H9 (cell line): ENCODE measurements around the gene TUBB6. TPM values are rescaled to one million over a fixed set of nuclear protein-coding genes. Genes with fewer than 3 reads are reported as not detected.

ENCODE experiments used
- DNase-seq: peaks from one replicate; pipeline ENCODE4 v3.0.0-alpha.2; 2017
- H2AFZ ChIP-seq: one replicate; pipeline ENCODE4 v1.6.1; 2013; ENCODE audit warnings: mild to moderate bottlenecking, low read length, control low read depth, moderate library complexity
- H2AK5ac ChIP-seq: 2 replicates; pipeline ENCODE4 v1.6.1; 2013; ENCODE audit warnings: low read length, control low read depth, mixed read lengths; ENCODE audit not compliant: insufficient read length
- H2BK120ac ChIP-seq: one replicate; pipeline ENCODE4 v1.6.1; 2013; ENCODE audit warnings: low read depth, mild to moderate bottlenecking, low read length, control low read depth, inconsistent platforms; ENCODE audit not compliant: poor library complexity, severe bottlenecking
- H2BK12ac ChIP-seq: 2 replicates; pipeline ENCODE4 v1.6.1; 2013; ENCODE audit warnings: low read length, control low read depth, mixed read lengths, low read depth; ENCODE audit not compliant: insufficient read length
- H2BK15ac ChIP-seq: 2 replicates; pipeline ENCODE4 v1.6.1; 2013; ENCODE audit warnings: low read depth, low read length, control low read depth
- H2BK20ac ChIP-seq: one replicate; pipeline ENCODE4 v1.6.1; 2013; ENCODE audit warnings: low read depth, mild to moderate bottlenecking, low read length, control low read depth, inconsistent platforms; ENCODE audit not compliant: poor library complexity, severe bottlenecking
- H2BK5ac ChIP-seq: 2 replicates; pipeline ENCODE4 v1.6.1; 2013; ENCODE audit warnings: low read length, control low read depth, mixed read lengths; ENCODE audit not compliant: insufficient read length
- H3K14ac ChIP-seq: 2 replicates; pipeline ENCODE4 v1.6.1; 2013; ENCODE audit warnings: low read length, control low read depth; ENCODE audit not compliant: insufficient read depth
- H3K18ac ChIP-seq: 2 replicates; pipeline ENCODE4 v1.6.1; 2013; ENCODE audit warnings: low read depth, mild to moderate bottlenecking, mixed read lengths, low read length, control low read depth; ENCODE audit not compliant: insufficient read length
- H3K23ac ChIP-seq: 2 replicates; pipeline ENCODE4 v1.6.1; 2013; ENCODE audit warnings: low read length, control low read depth, mixed read lengths, low read depth; ENCODE audit not compliant: insufficient read length
- H3K23me2 ChIP-seq: 2 replicates; pipeline ENCODE4 v1.6.1; 2013; ENCODE audit warnings: low read depth, mild to moderate bottlenecking, mixed read lengths, low read length, control low read depth; ENCODE audit not compliant: insufficient read length, poor library complexity, severe bottlenecking
- H3K27ac ChIP-seq: 2 replicates; pipeline ENCODE4 v1.5.1; 2013; ENCODE audit warnings: low read length, control low read depth, mixed read lengths, low read depth; ENCODE audit not compliant: insufficient read length
- H3K27me3 ChIP-seq: 2 replicates; pipeline ENCODE4 v1.6.1; 2013; ENCODE audit warnings: low read length, control low read depth, inconsistent platforms; ENCODE audit not compliant: insufficient read depth
- H3K4ac ChIP-seq: 2 replicates; pipeline ENCODE4 v1.6.1; 2013; ENCODE audit warnings: low read depth, mild to moderate bottlenecking, control low read depth, inconsistent platforms, low read length, moderate library complexity
- H3K4me1 ChIP-seq: 2 replicates; pipeline ENCODE4 v1.6.1; 2013; ENCODE audit warnings: low read length, control low read depth, inconsistent platforms; ENCODE audit not compliant: insufficient read depth
- H3K4me2 ChIP-seq: 2 replicates; pipeline ENCODE4 v1.6.1; 2013; ENCODE audit warnings: low read length, control low read depth, mixed read lengths; ENCODE audit not compliant: insufficient read length, insufficient read depth
- H3K56ac ChIP-seq: 2 replicates; pipeline ENCODE4 v1.6.1; 2013; ENCODE audit warnings: low read depth, mild to moderate bottlenecking, mixed read lengths, low read length, control low read depth; ENCODE audit not compliant: insufficient read length
- H3K79me1 ChIP-seq: 2 replicates; pipeline ENCODE4 v1.6.1; 2013; ENCODE audit warnings: low read depth, mild to moderate bottlenecking, moderate library complexity, low read length, control low read depth, inconsistent platforms; ENCODE audit not compliant: insufficient read depth, poor library complexity, severe bottlenecking
- H3K79me2 ChIP-seq: 2 replicates; pipeline ENCODE4 v1.6.1; 2013; ENCODE audit warnings: low read length, control low read depth, inconsistent platforms; ENCODE audit not compliant: insufficient read depth
- H3K9ac ChIP-seq: 2 replicates; pipeline ENCODE4 v1.6.1; 2013; ENCODE audit warnings: low read length, control low read depth, mixed read lengths; ENCODE audit not compliant: insufficient read length; ENCODE audit errors: extremely low read depth
- H3K9me3 ChIP-seq: one replicate; pipeline ENCODE4 v1.6.1; 2013; ENCODE audit warnings: low read depth, low read length, inconsistent platforms; ENCODE audit not compliant: control insufficient read depth
- H3T11ph ChIP-seq: one replicate; pipeline ENCODE4 v1.6.1; 2013; ENCODE audit warnings: mild to moderate bottlenecking, low read length, control low read depth, inconsistent platforms
- H4K20me1 ChIP-seq: one replicate; pipeline ENCODE4 v1.6.1; 2013; ENCODE audit not compliant: control insufficient read depth, insufficient read length, insufficient read depth
- H4K5ac ChIP-seq: 2 replicates; pipeline ENCODE4 v1.6.1; 2013; ENCODE audit warnings: low read depth, mild to moderate bottlenecking, mixed read lengths, low read length, control low read depth; ENCODE audit not compliant: insufficient read length
- H4K8ac ChIP-seq: replicated peaks from 2 replicates; pipeline ENCODE4 v1.6.1; 2013; ENCODE audit warnings: low read length, control low read depth, mixed read lengths, low read depth; ENCODE audit not compliant: insufficient read length
- H4K91ac ChIP-seq: 2 replicates; pipeline ENCODE4 v1.6.1; 2013; ENCODE audit warnings: low read depth, mild to moderate bottlenecking, moderate library complexity, mixed read lengths, low read length, control low read depth; ENCODE audit not compliant: insufficient read length
- H3K27ac Mint-ChIP-seq, 3 experiments: 2 replicates in 2 of 3; 3 replicates in 1 of 3; pipeline ENCODE4 v1.8.0; 2020 to 2021; ENCODE audit warnings: mixed read lengths in 3 of 3, mild to moderate bottlenecking in 1 of 3, moderate library complexity in 1 of 3
- H3K27me3 Mint-ChIP-seq: 2 replicates; pipeline ENCODE4 v1.8.0; 2021; ENCODE audit warnings: low read depth, mild to moderate bottlenecking, moderate library complexity, mixed read lengths
- H3K36me3 Mint-ChIP-seq, 3 experiments: 2 replicates in 2 of 3; 3 replicates in 1 of 3; pipeline ENCODE4 v1.8.0; 2020 to 2021; ENCODE audit warnings: low read depth in 3 of 3, mixed read lengths in 3 of 3; ENCODE audit not compliant: insufficient read depth in 1 of 3
- H3K4me1 Mint-ChIP-seq, 2 experiments: 2 replicates each; pipeline ENCODE4 v1.8.0; 2020; ENCODE audit warnings: mixed read lengths in 2 of 2
- H3K4me3 Mint-ChIP-seq, 2 experiments: 2 replicates in 1 of 2; 3 replicates in 1 of 2; pipeline ENCODE4 v1.8.0; 2020 to 2021; ENCODE audit warnings: mild to moderate bottlenecking in 2 of 2, mixed read lengths in 2 of 2, moderate library complexity in 1 of 2
- H3K9me3 Mint-ChIP-seq, 2 experiments: 2 replicates in 1 of 2; 3 replicates in 1 of 2; pipeline ENCODE4 v1.8.0; 2020; ENCODE audit warnings: mild to moderate bottlenecking in 2 of 2, mixed read lengths in 2 of 2, moderate library complexity in 1 of 2
- CTCF ChIP-seq: fragments of 200-600 bp; sonication (generic); conservative IDR thresholded peaks from 3 replicates; pipeline ENCODE4 v1.8.0; 2021; ENCODE audit warnings: antibody characterized with exemption, mild to moderate bottlenecking
- WGBS: extraction: QIAGEN DNeasy Blood & Tissue Kit; methylation state at CpG from one replicate; pipeline ENCODE4 v1.1.7; 2013; ENCODE audit warnings: missing lambda C conversion rate, low lambda C conversion rate, mixed read lengths; ENCODE audit not compliant: insufficient read length; ENCODE audit errors: extremely low coverage; 5-methylcytosine and 5-hydroxymethylcytosine counted together
- total RNA-seq: library from RNA; stranded (reverse); gene quantifications from 2 replicates; pipeline ENCODE4 v1.2.1, GENCODE V29; 2021

Gene TUBB6
- total RNA-seq, 1 experiment from 2014 or later = 134 TPM

GRCh38 chr18:12287684-12288402 is 20.2 kb upstream of the TUBB6 start:
- no peaks in the 10 kb centered on the region for H3K79me2 ChIP-seq
- H2AFZ ChIP-seq = no peak overlapping the region
- DNase-seq = peak; percentile 60
- no peak overlapping the region for H3K4ac ChIP-seq
- TF ChIP-seq CTCF = no peak
- H3K4me1 Mint-ChIP-seq = peaks cover 22 to 25% of the 10 kb centered on the region in 2 experiments
- H4K5ac ChIP-seq = no peak overlapping the region
- peak overlapping the region; percentile 77 to 88 for H3K4me3 Mint-ChIP-seq
- H3K23ac ChIP-seq = no peak overlapping the region
- H2BK5ac ChIP-seq = no peak overlapping the region
- no peak overlapping the region for H3K56ac ChIP-seq
- no peak overlapping the region for H3K18ac ChIP-seq
- peaks cover 50% of the 10 kb centered on the region for H3K27me3 Mint-ChIP-seq
- no peaks in the 10 kb centered on the region for H4K20me1 ChIP-seq
- peak overlapping the region in 1 of 3 experiments; percentile 75; a peak in 1 of 7 replicates for H3K27ac Mint-ChIP-seq
- peaks cover 14% of the 10 kb centered on the region for H3K23me2 ChIP-seq
- no peaks in the 10 kb centered on the region for H3K36me3 Mint-ChIP-seq
- no peaks in the 10 kb centered on the region for H3K9me3 ChIP-seq
- H2BK15ac ChIP-seq = no peak overlapping the region
- no peak overlapping the region for H3K27ac ChIP-seq
- H3K9me3 Mint-ChIP-seq = no peaks in the 10 kb centered on the region; a peak in 1 of 5 replicates
- H2BK120ac ChIP-seq = no peak overlapping the region
- WGBS = no CpG with 5 or more reads among the region's 41 CpGs
- no peaks in the 10 kb centered on the region for H3K4me1 ChIP-seq
- no peak overlapping the region for H2AK5ac ChIP-seq
- H3K14ac ChIP-seq = no peak overlapping the region
- no peak overlapping the region for H4K91ac ChIP-seq
- H3K79me1 ChIP-seq = no peaks in the 10 kb centered on the region
- no peak overlapping the region for H2BK12ac ChIP-seq
- H3K27me3 ChIP-seq = no peaks in the 10 kb centered on the region; the same call in 1 of the 2 replicates
- no peak overlapping the region for H3K9ac ChIP-seq
- no peak overlapping the region for H2BK20ac ChIP-seq
- no peak overlapping the region for H3T11ph ChIP-seq
- H3K4me2 ChIP-seq = peak overlapping the region; percentile 77
- H4K8ac ChIP-seq = no peak overlapping the region
